Renal cortex interstitium (tissue), 11 donors: ENCODE results near the gene ALDH16A1. TPM values are rescaled to one million over a fixed set of nuclear protein-coding genes. Genes with fewer than 3 reads are reported as not detected.

ENCODE experiments used
- DNase-seq, 11 donors: peaks; one replicate each; pipeline ENCODE4 v3.0.0-alpha.2; 2013; ENCODE audit warnings: low read depth in 9 of 11, low spot score in 4 of 11; ENCODE audit errors: extremely low read depth in 1 of 11
- polyA plus RNA-seq, 3 donors: library from polyadenylated mRNA; unstranded; fragments of 120-200 nt; gene quantifications; one replicate each; pipeline ENCODE4 v1.2.1, GENCODE V29; 2013; ENCODE audit not compliant: insufficient read length in 3 of 3

ALDH16A1 gene
- polyA plus RNA-seq, 3 donors = 14.4 to 27.7 (median 26.4) TPM

- no peak for DNase-seq
These were observed 21.5 kb downstream of the ALDH16A1 start for GRCh38 chr19:49474542-49474924.

DNA sequence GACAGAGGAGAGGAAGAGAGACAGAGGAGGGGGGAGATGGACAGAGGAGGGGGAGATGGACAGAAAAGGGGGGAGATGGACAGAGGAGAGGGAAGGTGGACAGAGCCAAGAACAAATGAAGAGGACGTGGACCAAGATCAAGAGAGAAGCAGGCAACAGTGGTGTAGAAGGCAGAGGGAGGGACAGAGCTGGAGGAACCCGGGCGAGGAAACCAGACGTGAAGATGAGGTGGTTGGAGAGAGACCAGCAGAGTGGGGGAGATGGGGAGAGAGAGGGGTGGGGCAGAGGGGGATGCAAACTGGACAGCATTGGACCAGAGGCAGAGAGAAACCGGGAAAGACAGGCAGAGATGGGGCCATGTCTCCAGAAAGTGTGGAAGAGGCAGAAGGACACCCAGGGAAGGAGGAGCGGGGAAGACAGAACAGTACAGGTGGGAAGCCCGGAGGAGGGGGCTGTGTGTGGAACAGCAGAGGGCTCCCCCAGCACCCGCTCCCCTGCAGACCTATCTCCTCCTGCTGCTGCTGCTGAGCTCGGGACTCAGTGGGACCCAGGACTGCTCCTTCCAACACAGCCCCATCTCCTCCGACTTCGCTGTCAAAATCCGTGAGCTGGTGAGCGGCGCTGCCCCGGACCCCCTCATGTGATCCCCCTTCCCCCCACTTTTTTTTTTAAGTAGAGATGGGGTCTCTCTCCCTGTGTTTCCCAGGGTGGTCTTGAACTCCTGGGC lies 22.3 kb downstream of the ALDH16A1 start:
- no peak for DNase-seq

DNA sequence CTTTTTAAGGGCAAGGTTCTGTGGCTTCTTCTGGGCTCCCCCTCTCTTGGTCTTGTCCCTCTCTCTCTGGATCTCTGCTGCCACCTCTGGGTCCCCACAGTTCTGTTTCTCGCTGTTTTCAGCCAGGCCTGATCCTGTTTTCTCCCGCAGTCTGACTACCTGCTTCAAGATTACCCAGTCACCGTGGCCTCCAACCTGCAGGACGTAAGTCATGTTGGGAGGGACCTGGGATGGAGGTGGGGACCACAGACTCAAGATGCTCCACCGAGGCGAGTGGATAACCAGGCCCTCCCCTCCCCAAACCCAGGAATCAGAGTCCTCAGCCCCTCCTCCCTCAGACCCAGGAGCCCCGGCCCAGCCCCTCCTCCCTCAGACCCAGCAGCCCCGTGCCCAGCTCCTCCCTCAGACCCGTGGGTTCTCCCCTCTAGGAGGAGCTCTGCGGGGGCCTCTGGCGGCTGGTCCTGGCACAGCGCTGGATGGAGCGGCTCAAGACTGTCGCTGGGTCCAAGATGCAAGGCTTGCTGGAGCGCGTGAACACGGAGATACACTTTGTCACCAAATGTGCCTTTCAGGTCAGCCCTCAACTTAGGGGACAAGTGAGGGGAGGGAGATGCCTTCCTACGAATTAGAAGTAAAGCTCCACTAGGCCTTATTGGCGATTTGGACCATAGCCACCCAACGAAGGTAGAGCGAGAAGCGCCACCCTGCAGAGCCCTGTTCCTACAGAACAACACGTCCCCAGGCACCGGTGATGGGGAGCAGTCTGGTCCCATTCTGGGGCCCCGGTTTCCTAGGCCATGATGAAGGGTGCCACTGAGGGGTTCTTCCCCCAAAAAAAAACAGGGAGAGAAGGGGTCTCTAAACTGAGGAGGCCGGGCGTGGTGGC lies 23.2 kb downstream of the ALDH16A1 start:
- DNase-seq = peak in 1 of 11 donors; percentile 63

- no peak for DNase-seq
These were observed 27.1 kb downstream of the ALDH16A1 start for GRCh38 chr19:49479975-49480628.

DNA sequence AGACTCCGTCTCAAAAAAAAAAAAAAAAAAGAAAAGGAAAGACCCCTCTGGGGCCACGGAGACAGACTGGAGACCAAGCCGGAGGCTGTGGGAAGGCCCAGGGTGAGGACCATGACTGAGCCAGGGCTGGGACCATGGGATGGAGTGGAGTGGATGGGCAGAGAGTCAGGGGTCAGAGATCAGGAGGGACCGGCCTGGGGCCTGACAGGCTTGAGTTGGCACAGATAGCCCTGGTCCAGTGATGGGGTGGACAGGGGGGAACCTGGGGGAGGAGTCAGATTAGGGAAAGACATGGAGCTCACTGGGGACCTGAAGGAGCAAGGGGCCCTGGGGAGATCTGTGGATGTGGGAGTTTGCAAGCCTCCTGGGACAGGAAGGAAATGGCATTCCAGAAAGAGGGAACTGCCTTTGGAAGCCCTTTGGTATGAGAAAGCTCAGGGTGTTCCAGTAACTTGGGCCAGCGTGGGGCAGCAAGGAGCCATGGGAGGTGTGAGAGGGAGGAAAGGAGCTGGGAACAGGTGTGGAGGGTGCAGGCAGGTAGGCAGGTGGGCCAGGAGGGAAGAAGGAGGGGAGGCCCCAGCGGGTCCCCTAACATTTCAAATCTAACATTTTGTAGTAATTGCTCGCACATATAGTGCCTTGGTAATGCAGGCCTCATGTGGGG lies 28.1 kb downstream of the ALDH16A1 start:
- no peak for DNase-seq

DNA sequence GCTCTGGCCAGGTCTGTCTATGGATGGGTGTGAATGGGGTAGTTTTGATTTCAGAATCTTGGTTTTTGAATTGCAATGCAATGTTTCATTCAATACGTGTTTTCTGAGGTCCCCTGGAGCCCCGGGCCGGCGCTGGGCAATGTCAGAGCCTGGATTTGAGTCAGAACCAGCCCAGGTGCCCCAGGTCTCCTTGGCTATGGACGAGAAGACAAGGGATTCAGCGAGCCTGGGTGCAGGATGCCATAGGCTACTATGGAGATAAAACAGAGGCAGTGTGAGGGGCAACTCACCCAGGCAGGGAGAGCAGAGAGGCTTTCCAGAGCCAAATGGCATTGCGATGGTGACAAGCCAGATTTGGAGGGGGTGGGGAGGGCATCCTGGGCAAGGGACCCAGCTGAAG lies 33.2 kb downstream of the ALDH16A1 start:
- DNase-seq = no peak

GRCh38 chr19:49486710-49487276 lies 33.8 kb downstream of the ALDH16A1 start:
- no peak for DNase-seq

- DNase-seq = peak; percentile 99 to 100 (median 100)
These were observed 34.4 kb downstream of the ALDH16A1 start, which contains the start of gene RPL13A for GRCh38 chr19:49487277-49488045. Gene RPL13A (plus strand): TSS chr19:49487608. CDS start chr19:49487630, 22 bp downstream.

DNA sequence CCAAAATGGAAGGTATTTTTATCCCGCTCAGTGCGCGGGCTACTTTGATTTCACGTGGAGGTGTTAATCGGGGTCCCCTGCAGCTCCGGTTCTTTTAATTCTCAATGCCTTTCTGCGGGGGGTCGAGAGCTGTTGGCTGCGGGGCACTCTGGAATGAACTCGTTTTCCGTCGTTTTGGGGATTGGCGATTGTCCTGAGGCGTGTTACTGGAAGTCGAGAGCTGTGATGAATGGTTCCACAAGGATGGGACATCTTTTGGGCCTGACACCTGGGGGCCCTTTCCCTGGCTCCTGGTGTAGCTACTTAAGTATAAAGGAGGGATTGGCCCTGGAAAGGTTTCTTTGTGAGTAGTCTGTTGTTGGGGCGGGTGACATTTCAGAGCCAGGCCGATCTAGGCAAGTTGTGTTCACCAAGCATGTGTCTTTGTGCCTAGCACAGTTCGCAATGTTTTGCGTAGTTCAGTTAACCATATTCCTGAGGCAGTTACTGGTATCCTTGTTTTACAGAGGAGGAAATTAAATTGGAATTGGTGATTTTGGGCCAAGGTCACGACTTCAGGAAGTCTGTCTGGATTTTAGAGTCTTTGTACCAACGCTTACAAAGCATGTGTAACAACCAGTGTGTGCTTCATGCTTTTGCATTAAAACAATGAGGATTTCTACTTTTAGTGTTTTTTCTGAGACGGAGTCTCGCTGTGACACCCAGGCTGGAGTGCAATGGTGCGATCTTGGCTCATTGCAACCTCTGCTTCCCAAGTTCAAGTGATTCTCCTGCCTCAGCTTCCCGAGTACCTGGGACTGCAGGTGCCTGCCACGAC lies 35.2 kb downstream of the ALDH16A1 start:
- no peak for DNase-seq

GRCh38 chr19:49488863-49489537 lies 36.0 kb downstream of the ALDH16A1 start:
- DNase-seq = no peak

DNA sequence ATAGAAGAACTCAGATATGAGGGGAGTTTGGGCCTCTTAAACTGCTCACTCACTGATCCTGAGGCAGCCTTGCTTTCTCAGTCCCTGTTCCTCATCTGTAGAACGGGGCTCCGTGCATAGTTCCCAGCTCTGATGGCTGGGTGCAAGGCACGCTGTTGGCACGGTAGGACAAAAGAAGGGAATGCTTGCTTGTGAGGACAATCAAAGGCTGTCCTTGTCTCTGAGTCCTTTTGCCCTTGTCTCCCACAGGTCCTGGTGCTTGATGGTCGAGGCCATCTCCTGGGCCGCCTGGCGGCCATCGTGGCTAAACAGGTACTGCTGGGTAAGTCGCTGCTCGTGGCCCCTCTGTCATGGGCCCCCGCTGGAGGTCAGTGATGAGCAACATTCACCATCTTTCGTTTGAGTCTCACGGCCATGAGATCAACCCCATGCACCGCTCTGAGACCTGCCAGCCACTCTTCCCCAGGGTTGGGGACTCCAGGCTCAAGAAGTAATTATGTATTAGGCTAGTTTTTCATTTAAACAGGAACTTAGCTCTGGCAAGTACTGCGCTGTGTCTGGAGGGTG lies 36.7 kb downstream of the ALDH16A1 start:
- no peak for DNase-seq

- DNase-seq = no peak
These were observed 37.4 kb downstream of the ALDH16A1 start for GRCh38 chr19:49490287-49491029.

- no peak for DNase-seq
These were observed 38.2 kb downstream of the ALDH16A1 start for GRCh38 chr19:49491030-49491803.

DNA sequence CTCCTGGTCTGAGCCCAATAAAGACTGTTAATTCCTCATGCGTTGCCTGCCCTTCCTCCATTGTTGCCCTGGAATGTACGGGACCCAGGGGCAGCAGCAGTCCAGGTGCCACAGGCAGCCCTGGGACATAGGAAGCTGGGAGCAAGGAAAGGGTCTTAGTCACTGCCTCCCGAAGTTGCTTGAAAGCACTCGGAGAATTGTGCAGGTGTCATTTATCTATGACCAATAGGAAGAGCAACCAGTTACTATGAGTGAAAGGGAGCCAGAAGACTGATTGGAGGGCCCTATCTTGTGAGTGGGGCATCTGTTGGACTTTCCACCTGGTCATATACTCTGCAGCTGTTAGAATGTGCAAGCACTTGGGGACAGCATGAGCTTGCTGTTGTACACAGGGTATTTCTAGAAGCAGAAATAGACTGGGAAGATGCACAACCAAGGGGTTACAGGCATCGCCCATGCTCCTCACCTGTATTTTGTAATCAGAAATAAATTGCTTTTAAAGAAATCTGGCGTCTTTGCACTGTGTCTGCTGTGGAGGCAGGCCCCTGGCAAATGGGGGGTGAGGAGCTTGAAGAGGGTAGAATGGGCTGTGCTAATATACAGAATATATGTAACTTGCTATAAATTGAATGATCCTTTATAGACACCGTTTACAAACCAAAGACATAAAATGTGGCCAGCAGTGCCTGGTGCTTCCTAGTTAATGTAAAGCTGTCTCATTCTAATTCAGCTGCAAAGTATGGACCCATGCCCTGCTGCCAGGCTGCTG lies 39.0 kb downstream of the ALDH16A1 start:
- DNase-seq = no peak
